Coronary artery (tissue), 2 donors: Measurements from ENCODE around the gene RPSA.

ENCODE experiments used
- DNase-seq: peaks from one replicate; pipeline ENCODE4 v3.0.0-alpha.2; 2017; ENCODE audit warnings: low spot score
- H3K27ac ChIP-seq, 2 donors: fragments of 200-600 bp; sonication (generic); one replicate each; pipeline ENCODE4 v1.5.1; 2016 to 2019
- H3K4me3 ChIP-seq: fragments of 200-600 bp; sonication (generic); 2 replicates; pipeline ENCODE4 v1.5.1; 2016; ENCODE audit warnings: mild to moderate bottlenecking, moderate library complexity
- CTCF ChIP-seq: fragments of 200-600 bp; sonication (generic); IDR thresholded peaks from one replicate; pipeline ENCODE4 v1.5.1; 2019; ENCODE audit warnings: antibody characterized with exemption

RPSA gene

GRCh38 chr3:39434574-39434973 is 28.1 kb downstream of the RPSA start:
- TF ChIP-seq CTCF: no peak
- no peak overlapping the region for H3K4me3 ChIP-seq
- no peak overlapping the region for H3K27ac ChIP-seq
- DNase-seq: no peak

GRCh38 chr3:39435006-39435748 is 28.7 kb downstream of the RPSA start:
- DNase-seq: no peak
- no peak overlapping the region for H3K4me3 ChIP-seq
- H3K27ac ChIP-seq: no peak overlapping the region
- TF ChIP-seq CTCF: no peak

GRCh38 chr3:39438880-39439279 is 32.4 kb downstream of the RPSA start:
- no peak for DNase-seq
- TF ChIP-seq CTCF: no peak
- no peak overlapping the region for H3K4me3 ChIP-seq
- no peak overlapping the region for H3K27ac ChIP-seq

DNA sequence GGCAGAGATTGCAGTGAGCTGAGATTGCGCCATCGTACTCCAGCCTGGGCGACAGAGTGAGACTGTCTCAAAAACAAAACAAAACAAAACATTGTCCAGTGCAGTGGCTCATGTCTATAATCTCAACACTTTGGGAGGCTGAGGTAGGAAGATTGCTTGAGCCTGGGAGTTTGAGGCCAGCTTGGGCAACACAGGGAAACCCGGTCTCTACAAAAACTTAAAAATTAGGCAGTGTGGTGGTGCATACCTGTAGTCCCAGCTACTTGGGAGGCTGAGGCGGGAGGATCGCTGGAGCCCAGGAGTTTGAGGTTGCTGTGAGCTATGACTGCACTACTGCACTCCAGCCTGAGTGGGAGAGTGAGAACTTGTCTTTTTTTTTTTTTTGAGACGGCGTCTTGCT is 33.8 kb downstream of the RPSA start:
- TF ChIP-seq CTCF: no peak
- Histone ChIP-seq H3K27ac (no peak overlapping the region), H3K4me3 (no peak overlapping the region)
- no peak for DNase-seq

DNA sequence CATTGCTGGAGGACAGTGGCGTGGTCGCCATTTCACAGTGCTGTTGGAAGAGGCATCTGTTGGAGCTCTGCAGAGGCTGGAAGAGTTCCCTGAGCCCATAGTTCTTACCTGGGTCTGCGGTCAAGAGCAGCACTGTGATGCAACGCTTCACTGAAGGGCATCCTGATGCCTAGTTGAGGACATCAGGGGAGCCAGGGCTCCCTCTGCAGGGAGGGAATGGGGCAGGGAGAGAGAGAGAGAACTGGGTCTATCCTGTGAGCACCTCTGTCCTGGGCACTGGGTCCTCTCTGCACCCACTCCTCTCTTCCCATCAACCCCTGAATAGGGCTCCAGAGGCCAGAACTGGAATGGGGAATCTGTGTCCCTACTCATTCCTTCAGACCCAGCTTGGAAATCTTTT is 37.0 kb downstream of the RPSA start:
- Histone ChIP-seq H3K4me3 (no peak overlapping the region), H3K27ac (no peak overlapping the region)
- TF ChIP-seq CTCF: no peak
- no peak for DNase-seq

DNA sequence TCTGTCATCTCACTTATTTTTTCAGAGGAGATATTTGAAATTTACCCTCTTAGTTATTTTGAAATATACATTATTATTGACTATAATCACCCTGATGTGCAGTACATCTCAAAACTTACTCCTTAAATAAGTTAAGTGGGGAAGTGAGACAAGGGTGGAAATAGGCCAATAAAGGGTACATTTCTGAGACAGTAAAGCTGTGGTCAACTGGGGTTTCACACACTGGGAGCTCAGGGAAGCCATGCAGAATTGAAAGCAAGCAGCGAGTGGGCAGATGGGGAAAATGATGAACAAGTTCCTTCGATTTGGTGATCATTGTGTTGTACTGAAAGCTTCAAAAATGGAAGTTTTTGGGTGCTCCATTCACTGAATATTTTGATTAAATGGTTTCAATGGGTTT is 39.4 kb downstream of the RPSA start:
- Histone ChIP-seq H3K27ac (no peak overlapping the region), H3K4me3 (no peak overlapping the region)
- DNase-seq: no peak
- no peak for TF ChIP-seq CTCF

DNA sequence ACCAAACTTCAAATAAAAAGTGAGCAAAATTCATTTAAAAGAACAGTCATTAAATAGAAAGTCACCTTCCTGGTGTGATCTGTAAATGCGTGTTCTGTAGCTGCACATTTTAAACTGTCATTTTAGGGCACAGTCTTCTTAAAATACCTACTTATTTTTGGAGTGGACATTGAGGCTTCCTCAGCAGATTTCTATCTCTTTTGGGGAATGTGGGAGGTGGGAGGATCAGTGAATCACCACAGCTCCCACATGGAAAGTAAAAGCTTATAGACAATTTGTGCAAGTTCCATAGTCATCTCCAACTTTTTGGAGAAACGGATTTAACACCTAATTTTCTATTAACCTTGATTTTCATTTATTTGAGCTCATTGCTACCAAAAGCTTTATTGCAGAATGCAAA is 39.9 kb downstream of the RPSA start:
- no peak for DNase-seq
- H3K27ac ChIP-seq: no peak overlapping the region
- H3K4me3 ChIP-seq: no peak overlapping the region
- TF ChIP-seq CTCF: no peak
